ENCODE data around the gene UGT2B10. TPM values are rescaled to one million over a fixed set of nuclear protein-coding genes. Genes with fewer than 3 reads are reported as not detected.

UGT2B10 gene
- total and polyA plus RNA-seq, 2 of the 4 experiments (the other 2 are of a cell fraction): not detected

DNA sequence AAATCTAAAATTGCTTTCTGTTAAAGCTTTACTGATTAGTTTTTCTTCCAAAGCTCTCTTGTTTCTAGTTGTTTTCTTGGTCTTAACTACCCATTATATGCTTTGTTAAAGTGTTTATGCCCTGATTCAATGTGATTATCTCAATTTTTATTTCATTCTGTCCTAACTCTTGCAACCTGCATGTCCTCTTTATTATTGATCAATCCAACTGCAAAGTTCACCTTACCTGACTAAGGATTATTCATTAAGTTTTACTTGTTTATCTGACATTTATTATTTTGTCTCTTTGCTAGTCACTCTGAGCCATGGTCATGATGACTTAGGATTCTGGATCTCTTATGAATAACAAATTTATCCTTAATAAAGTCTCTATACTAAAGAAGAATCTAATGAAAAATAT, 15.8 kb downstream of the UGT2B10 start:
- BruUV-seq (replicated peaks): no TSS peak
- H3K4ac ChIP-seq (ENCODE audit: low read depth, low read length): no peak overlapping the region
- H3K79me1 ChIP-seq (ENCODE audit: low read depth in 1 of 2, low read length in 2 of 2): no peaks in the 10 kb centered on the region
- H2AK9ac ChIP-seq (replicated peaks; ENCODE audit: low read depth, low read length, poor library complexity): no peak overlapping the region
- no peak overlapping the region for H3K56ac ChIP-seq (ENCODE audit: extremely low read depth, insufficient read depth, low read length)
- no peak overlapping the region for H3K14ac ChIP-seq (replicated peaks; ENCODE audit: low read depth, low read length)
- H4K91ac ChIP-seq (ENCODE audit: insufficient read depth, low read depth, low read length): no peak overlapping the region
- intact Hi-C loops (cut with micrococcal nuclease): no loop called here
- no peaks in the 10 kb centered on the region for H3K9me1 ChIP-seq (ENCODE audit: insufficient read depth, low read length)
- H3K23ac ChIP-seq (ENCODE audit: low read depth, low read length): no peak overlapping the region
- in situ Hi-C loops (cut with MboI; ENCODE audit: low sequenced_read_pairs): no loop called here
- ATAC-seq (ENCODE audit: low read depth) (no peak), DNase-seq (no peak)
- no peaks in the 10 kb centered on the region for H3K4me1 ChIP-seq (ENCODE audit: control insufficient read depth, insufficient read depth, low read length)
- H2BK5ac ChIP-seq (ENCODE audit: low read depth, low read length, poor library complexity, severe bottlenecking): no peak overlapping the region
- no peak overlapping the region for H2AK5ac ChIP-seq (ENCODE audit: low read depth, low read length)
- ChIA-PET CTCF (no interaction called here), POLR2A (ENCODE audit: unreplicated experiment) (no interaction called here)
- no peak overlapping the region for H4K8ac ChIP-seq (ENCODE audit: low read depth in 2 of 2, low read length in 2 of 2)
- H4K20me1 ChIP-seq (ENCODE audit: insufficient read depth, low read length): no peaks in the 10 kb centered on the region
- H2AFZ ChIP-seq (replicated peaks; ENCODE audit: low read length, poor library complexity): no peak overlapping the region
- no peak overlapping the region for H3K27ac ChIP-seq (ENCODE audit: insufficient read depth, low read length)
- no peak overlapping the region for H3K9ac ChIP-seq (ENCODE audit: low read depth, low read length)
- TF ChIP-seq CTCF (conservative IDR thresholded peaks at IDR 0.05; ENCODE audit: low read depth, low read length) (no peak), RCOR1 (IDR thresholded peaks at IDR 0.05; ENCODE audit: insufficient replicate concordance, low read length) (no peak), BHLHE40 (IDR thresholded peaks at IDR 0.05; ENCODE audit: low read depth, low read length) (no peak), MXI1 (IDR thresholded peaks at IDR 0.05; ENCODE audit: borderline replicate concordance, low read depth, low read length) (no peak), FOS (IDR thresholded peaks at IDR 0.05; ENCODE audit: low read depth, low read length) (no peak), CEBPB (IDR thresholded peaks at IDR 0.05; ENCODE audit: low read depth, low read length) (no peak), RAD21 (IDR thresholded peaks at IDR 0.05; ENCODE audit: low read length) (no peak), SMC3 (IDR thresholded peaks at IDR 0.05; ENCODE audit: low read depth, low read length) (no peak), NFE2L2 (IDR thresholded peaks at IDR 0.05; ENCODE audit: low read depth, low read length) (no peak), MAZ (IDR thresholded peaks at IDR 0.05; ENCODE audit: borderline replicate concordance, low read depth, low read length) (no peak), POLR2A (IDR thresholded peaks at IDR 0.05; ENCODE audit: low read depth, low read length) (no peak), RFX5 (IDR thresholded peaks at IDR 0.05; ENCODE audit: low read depth, low read length) (no peak), CHD1 (IDR thresholded peaks at IDR 0.05; ENCODE audit: low read depth, low read length) (no peak), MAFK (IDR thresholded peaks at IDR 0.05; ENCODE audit: low read depth, low read length) (no peak)
- TF ChIP-seq, protein P1, sequence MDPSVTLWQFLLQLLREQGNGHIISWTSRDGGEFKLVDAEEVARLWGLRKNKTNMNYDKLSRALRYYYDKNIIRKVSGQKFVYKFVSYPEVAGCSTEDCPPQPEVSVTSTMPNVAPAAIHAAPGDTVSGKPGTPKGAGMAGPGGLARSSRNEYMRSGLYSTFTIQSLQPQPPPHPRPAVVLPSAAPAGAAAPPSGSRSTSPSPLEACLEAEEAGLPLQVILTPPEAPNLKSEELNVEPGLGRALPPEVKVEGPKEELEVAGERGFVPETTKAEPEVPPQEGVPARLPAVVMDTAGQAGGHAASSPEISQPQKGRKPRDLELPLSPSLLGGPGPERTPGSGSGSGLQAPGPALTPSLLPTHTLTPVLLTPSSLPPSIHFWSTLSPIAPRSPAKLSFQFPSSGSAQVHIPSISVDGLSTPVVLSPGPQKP (IDR thresholded peaks at IDR 0.05; ENCODE audit: borderline replicate concordance, low read depth, low read length): no peak
- TF ChIP-seq, protein P2, sequence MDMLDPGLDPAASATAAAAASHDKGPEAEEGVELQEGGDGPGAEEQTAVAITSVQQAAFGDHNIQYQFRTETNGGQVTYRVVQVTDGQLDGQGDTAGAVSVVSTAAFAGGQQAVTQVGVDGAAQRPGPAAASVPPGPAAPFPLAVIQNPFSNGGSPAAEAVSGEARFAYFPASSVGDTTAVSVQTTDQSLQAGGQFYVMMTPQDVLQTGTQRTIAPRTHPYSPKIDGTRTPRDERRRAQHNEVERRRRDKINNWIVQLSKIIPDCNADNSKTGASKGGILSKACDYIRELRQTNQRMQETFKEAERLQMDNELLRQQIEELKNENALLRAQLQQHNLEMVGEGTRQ (IDR thresholded peaks at IDR 0.05; ENCODE audit: low read depth, low read length): no peak
- dilution Hi-C loops (cut with HindIII; ENCODE audit: low sequenced_read_pairs, unreplicated experiment): no loop called here
- H4K5ac ChIP-seq (ENCODE audit: low read depth, low read length): no peak overlapping the region
- H3K4me2 ChIP-seq (ENCODE audit: low read depth, low read length): no peak overlapping the region
- no peak overlapping the region for H2BK20ac ChIP-seq (ENCODE audit: low read depth, low read length)
- no peaks in the 10 kb centered on the region for H3K9me3 ChIP-seq (ENCODE audit: control insufficient read depth, insufficient read depth, low read length)
- no peak overlapping the region for H3K18ac ChIP-seq (ENCODE audit: low read depth, low read length)
- H3K36me3 ChIP-seq (ENCODE audit: control insufficient read depth, insufficient read depth, low read length): no peaks in the 10 kb centered on the region
- H2BK120ac ChIP-seq (ENCODE audit: low read depth, low read length): no peak overlapping the region
- H2BK15ac ChIP-seq (ENCODE audit: low read depth, low read length): no peak overlapping the region
- no peak overlapping the region for H3K4me3 ChIP-seq (ENCODE audit: insufficient read depth, low read depth, low read length)
- no peaks in the 10 kb centered on the region for H3K27me3 ChIP-seq (ENCODE audit: control insufficient read depth, insufficient read depth, low read length)

Measured in IMR-90 (cell line).